LNCAP (cell line): ENCODE measurements around the gene DCTN3.

Experiments used
- TF ChIP-seq, protein P1 (sequence below): fragments of 450-650 bp; IDR thresholded peaks from 2 replicates; pipeline ENCODE4 v1.5.1; 2017; ENCODE audit warnings: mild to moderate bottlenecking

Gene DCTN3

DNA sequence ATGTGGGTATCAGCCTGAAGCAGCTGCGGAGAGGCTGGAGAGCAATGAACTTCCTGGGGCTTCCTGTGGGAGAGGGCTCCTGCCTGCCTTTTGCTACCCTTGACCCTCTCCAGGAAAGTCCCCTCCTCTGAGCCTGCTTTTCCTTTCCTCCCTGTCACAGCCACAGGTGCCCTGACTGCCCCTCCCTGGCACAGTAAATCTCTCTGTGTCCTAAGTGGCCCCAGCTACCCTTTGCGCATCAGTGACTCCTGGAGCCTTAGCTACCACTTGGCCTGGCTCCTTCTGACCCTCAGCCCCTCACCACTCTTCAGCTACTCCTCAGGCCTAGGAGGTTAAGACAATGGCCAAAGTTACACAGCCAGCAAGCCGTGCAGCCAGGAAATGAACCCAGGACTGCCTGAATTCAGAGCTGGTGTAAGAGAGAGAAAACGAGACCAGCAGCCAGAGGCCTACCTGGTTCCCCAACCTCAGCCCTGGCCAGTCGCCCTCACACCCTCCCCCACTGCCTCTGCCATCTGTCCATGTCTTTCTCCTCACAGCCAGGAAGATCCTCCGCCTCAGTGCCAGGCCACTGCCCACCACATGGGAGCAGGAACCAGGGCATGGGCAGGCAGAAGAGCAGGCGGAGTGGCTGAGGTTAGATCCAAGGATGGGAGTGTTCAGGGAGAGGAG lies 49.4 kb downstream of the DCTN3 start:
- TF ChIP-seq, protein P1, sequence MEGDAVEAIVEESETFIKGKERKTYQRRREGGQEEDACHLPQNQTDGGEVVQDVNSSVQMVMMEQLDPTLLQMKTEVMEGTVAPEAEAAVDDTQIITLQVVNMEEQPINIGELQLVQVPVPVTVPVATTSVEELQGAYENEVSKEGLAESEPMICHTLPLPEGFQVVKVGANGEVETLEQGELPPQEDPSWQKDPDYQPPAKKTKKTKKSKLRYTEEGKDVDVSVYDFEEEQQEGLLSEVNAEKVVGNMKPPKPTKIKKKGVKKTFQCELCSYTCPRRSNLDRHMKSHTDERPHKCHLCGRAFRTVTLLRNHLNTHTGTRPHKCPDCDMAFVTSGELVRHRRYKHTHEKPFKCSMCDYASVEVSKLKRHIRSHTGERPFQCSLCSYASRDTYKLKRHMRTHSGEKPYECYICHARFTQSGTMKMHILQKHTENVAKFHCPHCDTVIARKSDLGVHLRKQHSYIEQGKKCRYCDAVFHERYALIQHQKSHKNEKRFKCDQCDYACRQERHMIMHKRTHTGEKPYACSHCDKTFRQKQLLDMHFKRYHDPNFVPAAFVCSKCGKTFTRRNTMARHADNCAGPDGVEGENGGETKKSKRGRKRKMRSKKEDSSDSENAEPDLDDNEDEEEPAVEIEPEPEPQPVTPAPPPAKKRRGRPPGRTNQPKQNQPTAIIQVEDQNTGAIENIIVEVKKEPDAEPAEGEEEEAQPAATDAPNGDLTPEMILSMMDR: no peak

DNA sequence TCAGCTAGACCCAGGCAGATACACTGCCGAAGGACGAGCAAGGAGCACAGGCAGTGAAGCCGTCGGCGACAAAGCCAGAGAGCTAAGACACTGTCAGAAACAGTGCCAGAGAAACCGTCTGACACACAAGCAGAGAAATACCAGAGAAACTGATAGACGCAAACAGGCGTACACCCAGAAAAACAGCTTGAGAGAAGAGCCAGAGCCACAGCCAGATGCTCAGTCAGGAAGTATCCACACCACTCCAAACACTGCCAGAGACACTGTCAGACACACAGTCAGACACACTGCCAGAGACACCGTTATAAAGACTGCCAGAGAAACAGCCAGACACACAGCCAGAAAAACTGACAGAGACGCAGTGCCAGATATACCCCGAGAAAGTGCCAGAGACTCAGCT lies 49.9 kb downstream of the DCTN3 start:
- TF ChIP-seq, protein P1: no peak

DNA sequence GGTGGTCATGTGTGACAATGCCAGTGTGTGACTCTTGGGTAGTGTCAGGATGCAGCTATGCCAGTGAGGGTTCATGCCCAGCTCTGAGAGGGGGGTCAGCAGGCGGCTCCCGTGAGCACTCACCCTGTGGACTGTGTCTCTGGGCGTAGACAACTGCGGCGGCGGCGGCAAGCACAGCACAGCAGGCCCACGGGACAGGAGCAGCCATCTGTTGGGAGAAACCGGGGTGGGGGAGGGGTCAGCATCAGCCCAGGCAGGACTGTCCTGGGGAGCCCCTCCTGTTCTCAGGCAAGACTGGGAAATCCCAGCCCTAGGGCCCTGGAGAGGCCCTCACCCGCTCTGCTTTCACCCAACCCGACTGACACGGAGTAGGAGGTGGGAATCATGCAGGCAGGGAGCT lies 51.5 kb downstream of the DCTN3 start:
- TF ChIP-seq, protein P1: no peak

DNA sequence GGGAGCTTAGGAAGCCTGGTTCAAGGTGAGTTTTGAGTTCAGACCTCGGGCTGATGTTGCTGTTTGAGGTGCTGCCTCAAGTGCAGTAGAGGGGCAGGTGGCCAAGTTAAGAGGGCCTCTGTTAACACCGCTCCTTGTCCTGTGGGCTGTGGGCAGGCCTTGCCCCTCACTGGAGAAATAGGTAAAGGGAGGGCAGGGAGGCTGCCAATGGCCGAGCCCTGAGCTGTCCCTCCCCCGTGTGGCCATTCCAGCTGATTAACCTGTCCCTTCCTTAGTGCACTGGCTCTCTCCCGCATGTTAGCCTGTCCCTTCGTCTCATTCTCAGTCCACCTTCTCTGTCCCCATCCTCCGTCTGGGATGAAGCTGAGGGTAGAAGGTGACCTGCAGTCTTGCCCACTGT lies 52.2 kb downstream of the DCTN3 start:
- TF ChIP-seq, protein P1: no peak

DNA sequence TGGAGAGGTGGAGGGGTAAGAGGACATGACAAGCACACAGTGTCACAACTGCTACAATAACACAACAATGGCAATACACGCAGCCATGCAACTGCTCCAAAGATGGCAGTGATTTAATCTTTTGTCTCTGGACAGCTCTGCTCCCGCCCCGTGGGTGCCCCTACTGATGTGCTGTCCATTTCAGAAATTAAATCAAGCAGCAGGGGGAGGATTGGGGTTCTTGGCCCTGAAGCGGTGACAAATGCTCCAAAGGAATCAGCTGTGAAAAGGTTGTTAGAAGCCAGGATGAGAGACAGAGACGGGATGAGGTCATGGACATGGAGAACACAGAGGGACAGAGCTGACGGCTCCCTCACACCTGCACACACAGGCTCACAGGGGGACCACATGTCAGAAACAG lies 53.3 kb downstream of the DCTN3 start:
- TF ChIP-seq, protein P1: no peak

DNA sequence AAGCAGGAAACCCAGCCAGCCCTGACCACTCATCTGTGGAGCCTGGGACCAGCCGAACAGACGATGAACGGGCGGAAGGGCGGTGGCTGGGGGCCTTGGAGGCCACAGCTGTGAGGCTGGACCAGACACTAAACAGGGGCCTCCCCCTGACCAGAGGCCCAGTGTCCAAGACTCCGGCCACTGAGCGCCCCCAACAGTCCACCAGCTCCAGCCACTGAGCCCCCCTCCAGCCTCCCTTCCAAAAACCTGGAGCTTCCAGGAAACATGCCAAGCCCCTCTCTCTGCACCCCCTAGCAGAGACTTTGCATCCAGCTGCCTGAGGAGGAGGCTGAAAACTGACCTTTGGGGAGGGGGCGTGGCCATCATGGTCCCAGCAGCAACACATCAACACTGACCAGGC lies 54.0 kb downstream of the DCTN3 start:
- TF ChIP-seq, protein P1: no peak

DNA sequence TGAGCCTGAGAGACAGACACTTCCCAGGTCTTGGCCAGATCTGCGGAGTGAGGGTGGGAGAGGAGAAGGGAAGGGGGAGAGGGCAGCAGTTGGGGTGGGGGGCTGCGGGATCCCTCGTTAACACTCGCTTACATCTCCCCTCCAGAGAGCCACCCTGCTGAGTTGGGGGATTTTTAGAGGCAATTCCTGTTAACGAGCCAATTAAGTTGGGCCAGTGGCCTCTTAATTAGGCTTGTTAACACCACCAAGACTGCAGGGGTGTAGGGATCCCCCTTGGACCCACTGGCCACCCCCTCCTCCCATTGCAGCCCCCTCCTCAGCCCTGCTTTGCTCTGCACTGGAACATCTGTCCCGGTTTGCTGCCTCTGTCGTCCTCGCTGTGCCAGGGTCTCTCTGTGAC lies 54.4 kb downstream of the DCTN3 start:
- TF ChIP-seq, protein P1: no peak

DNA sequence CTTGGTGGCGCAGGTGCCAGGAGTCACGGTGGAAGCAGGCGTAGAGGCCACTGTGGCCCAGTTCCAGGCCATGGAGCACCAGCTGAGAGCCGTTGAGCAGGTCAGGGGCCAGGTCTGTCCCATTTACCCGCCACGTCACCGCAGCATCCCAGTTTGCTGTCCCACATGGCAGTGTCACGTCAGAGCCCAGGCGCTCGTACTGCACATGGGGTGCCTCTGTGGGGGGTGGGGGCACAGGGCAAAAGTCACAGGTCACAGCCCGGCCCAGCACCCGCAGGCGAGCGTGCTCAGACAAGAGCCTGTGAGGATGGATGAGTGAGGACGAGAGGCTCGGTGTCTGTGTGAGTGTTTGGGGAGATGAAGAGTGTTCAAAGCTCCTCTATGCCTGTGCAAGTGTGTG lies 55.7 kb downstream of the DCTN3 start:
- TF ChIP-seq, protein P1: no peak
